CD4-positive, alpha-beta T cell (primary cell): ENCODE data around the gene FOCAD. TPM values are rescaled to one million over a fixed set of nuclear protein-coding genes. Genes with fewer than 3 reads are reported as not detected.

Experiments used
- ATAC-seq: fragments of 200-7000 bp; cut with Tn5 transposase; one replicate; pipeline ENCODE4 v1.10.0; 2022; ENCODE audit warnings: mild to moderate bottlenecking; ENCODE audit not compliant: poor library complexity
- CTCF ChIA-PET: fragments of 350-600 bp; sonication (Branson Sonifier 250); formaldehyde crosslinking; loops from one replicate; lab custom pipeline; 2021; ENCODE audit warnings: antibody characterized with exemption, inconsistent platforms; lab: Charles Lee
- POLR2A ChIA-PET: fragments of 350-600 bp; sonication (Branson Sonifier 250); formaldehyde crosslinking; loops from one replicate; lab custom pipeline; 2021; ENCODE audit warnings: antibody characterized with exemption, inconsistent platforms; lab: Charles Lee
- DNase-seq, 14 experiments: peaks; one replicate each; pipeline ENCODE4 v3.0.0-alpha.2; 2013 to 2020; ENCODE audit warnings: mixed read lengths in 2 of 14
- H3K27ac ChIP-seq, 2 donors: one replicate each; pipeline versions ENCODE4 v1.5.1 to v1.7.0; 2013; ENCODE audit warnings: low read length in 2 of 2, low read depth in 1 of 2, mild to moderate bottlenecking in 1 of 2
- H3K27me3 ChIP-seq, 2 experiments: 1 replicate in 1 of 2; 2 replicates in 1 of 2; pipeline versions ENCODE4 v1.6.1 to v1.7.0; 2013; ENCODE audit warnings: low read length in 2 of 2, control low read depth in 1 of 2, mild to moderate bottlenecking in 1 of 2, moderate library complexity in 1 of 2; ENCODE audit not compliant: insufficient read depth in 2 of 2, control insufficient read depth in 1 of 2
- H3K36me3 ChIP-seq: one replicate; pipeline ENCODE4 v1.6.1; 2013; ENCODE audit warnings: low read length, control low read depth; ENCODE audit not compliant: insufficient read depth
- H3K4me1 ChIP-seq: one replicate; pipeline ENCODE4 v1.6.1; 2013; ENCODE audit warnings: low read length, control low read depth; ENCODE audit not compliant: insufficient read depth
- H3K4me3 ChIP-seq: one replicate; pipeline ENCODE4 v1.5.1; 2013; ENCODE audit warnings: mild to moderate bottlenecking, low read length, moderate library complexity
- H3K9me3 ChIP-seq, 2 experiments: 1 replicate in 1 of 2; 2 replicates in 1 of 2; pipeline versions ENCODE4 v1.6.1 to v1.7.0; 2013; ENCODE audit warnings: low read length in 2 of 2, mild to moderate bottlenecking in 2 of 2, control low read depth in 1 of 2, moderate library complexity in 1 of 2; ENCODE audit not compliant: control insufficient read depth in 1 of 2, insufficient read depth in 1 of 2
- H3K27ac Mint-ChIP-seq: one replicate; pipeline ENCODE4 v1.8.0; 2020; ENCODE audit warnings: mixed read lengths
- H3K27me3 Mint-ChIP-seq: one replicate; pipeline ENCODE4 v1.8.0; 2021; ENCODE audit warnings: mixed read lengths
- H3K36me3 Mint-ChIP-seq: one replicate; pipeline ENCODE4 v1.8.0; 2021; ENCODE audit warnings: low read depth, mixed read lengths
- H3K4me1 Mint-ChIP-seq: one replicate; pipeline ENCODE4 v1.8.0; 2021; ENCODE audit warnings: low read depth, mixed read lengths
- H3K4me3 Mint-ChIP-seq: one replicate; pipeline ENCODE4 v1.8.0; 2020; ENCODE audit warnings: mild to moderate bottlenecking, mixed read lengths
- H3K9me3 Mint-ChIP-seq: one replicate; pipeline ENCODE4 v1.8.0; 2020; ENCODE audit warnings: mixed read lengths
- CTCF ChIP-seq: fragments of 200-600 bp; IDR thresholded peaks from one replicate; pipeline ENCODE4 v1.8.0; 2022; ENCODE audit warnings: antibody characterized with exemption, mild to moderate bottlenecking
- intact Hi-C, 2 experiments: fragments of 100-400 bp; cut with DNase I in 1 of 2; cut with micrococcal nuclease in 1 of 2; formaldehyde crosslinking; loops; one replicate each; pipeline versions ENCODE4 v1.15.1 to v1.9.0; 2023 to 2025; cut with DNase I, micrococcal nuclease
- total RNA-seq, 174 experiments: library from RNA in 2 of 174; stranded (reverse) in 2 of 174; gene quantifications; one replicate each; pipeline ENCODE4 v1.2.3 and lab custom pipeline; 2021 to 2026

Gene FOCAD
- total RNA-seq, 2 experiments from 2014 or later, result 12.4 to 14.1 TPM

GRCh38 chr9:20908461-20908860 lies 224.4 kb downstream of the FOCAD start:
- ATAC-seq (no peak), DNase-seq (no peak)
- Histone ChIP-seq H3K27me3 (no peaks in the 10 kb centered on the region), H3K4me3 (no peak overlapping the region), H3K27ac (no peak overlapping the region), H3K4me1 (no peaks in the 10 kb centered on the region), H3K36me3 (no peaks in the 10 kb centered on the region), H3K9me3 (no peaks in the 10 kb centered on the region)
- intact Hi-C loops, result no loop called here
- ChIA-PET POLR2A (no interaction called here), CTCF (interaction anchor here (1.1 kb wide), 1 partner anchor 24 kb away, joined by 3 read pairs; no protein-coding TSS in a partner anchor)
- no peak for TF ChIP-seq CTCF
- H3K4me1 Mint-ChIP-seq, result no peaks in the 10 kb centered on the region
- H3K27me3 Mint-ChIP-seq, result no peaks in the 10 kb centered on the region
- no peaks in the 10 kb centered on the region for H3K9me3 Mint-ChIP-seq
- H3K27ac Mint-ChIP-seq, result no peak overlapping the region
- peaks cover 12% of the 10 kb centered on the region for H3K36me3 Mint-ChIP-seq
- H3K4me3 Mint-ChIP-seq, result no peak overlapping the region

- H3K36me3 ChIP-seq, result peaks cover 5% of the 10 kb centered on the region
- no peak overlapping the region for H3K27ac Mint-ChIP-seq
- H3K4me3 Mint-ChIP-seq, result no peak overlapping the region
- H3K9me3 ChIP-seq, result peaks cover 0 to 5% of the 10 kb centered on the region in 2 experiments
- intact Hi-C loops, result no loop called here
- ATAC-seq, result no peak
- peaks cover 67% of the 10 kb centered on the region for H3K36me3 Mint-ChIP-seq
- H3K27me3 ChIP-seq, result no peaks in the 10 kb centered on the region
- no peak for DNase-seq
- no peaks in the 10 kb centered on the region for H3K4me1 Mint-ChIP-seq
- H3K4me1 ChIP-seq, result no peaks in the 10 kb centered on the region
- H3K27ac ChIP-seq, result no peak overlapping the region
- ChIA-PET CTCF (interaction anchor here (1.8 kb wide), 1 partner anchor 9 kb away, joined by 4 read pairs; no protein-coding TSS in a partner anchor), POLR2A (no interaction called here)
- H3K4me3 ChIP-seq, result no peak overlapping the region
- H3K9me3 Mint-ChIP-seq, result no peaks in the 10 kb centered on the region
- no peaks in the 10 kb centered on the region for H3K27me3 Mint-ChIP-seq
- no peak for TF ChIP-seq CTCF
Measured at GRCh38 chr9:20914556-20914955, 230.5 kb downstream of the FOCAD start.

- ATAC-seq, result no peak
- peaks cover 0 to 5% of the 10 kb centered on the region in 2 experiments for H3K9me3 ChIP-seq
- no peak overlapping the region for H3K4me3 ChIP-seq
- DNase-seq, result no peak
- H3K9me3 Mint-ChIP-seq, result no peaks in the 10 kb centered on the region
- H3K27me3 Mint-ChIP-seq, result no peaks in the 10 kb centered on the region
- no peaks in the 10 kb centered on the region for H3K4me1 ChIP-seq
- H3K27ac ChIP-seq, result no peak overlapping the region
- H3K4me3 Mint-ChIP-seq, result no peak overlapping the region
- ChIA-PET POLR2A (no interaction called here), CTCF (no interaction called here)
- H3K36me3 Mint-ChIP-seq, result peaks cover 49% of the 10 kb centered on the region
- TF ChIP-seq CTCF, result no peak
- intact Hi-C loops, result no loop called here
- H3K36me3 ChIP-seq, result peaks cover 3% of the 10 kb centered on the region
- no peaks in the 10 kb centered on the region for H3K4me1 Mint-ChIP-seq
- H3K27ac Mint-ChIP-seq, result no peak overlapping the region
- no peaks in the 10 kb centered on the region for H3K27me3 ChIP-seq
Measured at GRCh38 chr9:20921362-20921761, 237.3 kb downstream of the FOCAD start.
